NT2/D1 (cell line): ENCODE data around the gene HECTD2.

Experiments
- SUZ12 ChIP-seq: IDR thresholded peaks from 2 replicates; pipeline ENCODE4 v1.6.1; 2011; ENCODE audit not compliant: insufficient read length, insufficient read depth; ENCODE audit errors: extremely low read depth
- YY1 ChIP-seq: IDR thresholded peaks from 2 replicates; pipeline ENCODE4 v1.6.1; 2011; ENCODE audit not compliant: insufficient read length, insufficient read depth
- ZNF274 ChIP-seq: IDR thresholded peaks from 2 replicates; pipeline ENCODE4 v1.6.1; 2011; ENCODE audit warnings: mild to moderate bottlenecking, low read depth, low read length

GRCh38 chr10:91513598-91514424, 103.7 kb downstream of the HECTD2 start:
- TF ChIP-seq ZNF274 (no peak), YY1 (no peak), SUZ12 (no peak)
